H9 (cell line): ENCODE results near the gene ENOPH1. TPM values are rescaled to one million over a fixed set of nuclear protein-coding genes. Genes with fewer than 3 reads are reported as not detected.

Experiments used
- DNase-seq: peaks from one replicate; pipeline ENCODE4 v3.0.0-alpha.2; 2017
- H2AFZ ChIP-seq: one replicate; pipeline ENCODE4 v1.6.1; 2013; ENCODE audit warnings: mild to moderate bottlenecking, low read length, control low read depth, moderate library complexity
- H2AK5ac ChIP-seq: 2 replicates; pipeline ENCODE4 v1.6.1; 2013; ENCODE audit warnings: low read length, control low read depth, mixed read lengths; ENCODE audit not compliant: insufficient read length
- H2BK120ac ChIP-seq: one replicate; pipeline ENCODE4 v1.6.1; 2013; ENCODE audit warnings: low read depth, mild to moderate bottlenecking, low read length, control low read depth, inconsistent platforms; ENCODE audit not compliant: poor library complexity, severe bottlenecking
- H2BK12ac ChIP-seq: 2 replicates; pipeline ENCODE4 v1.6.1; 2013; ENCODE audit warnings: low read length, control low read depth, mixed read lengths, low read depth; ENCODE audit not compliant: insufficient read length
- H2BK15ac ChIP-seq: 2 replicates; pipeline ENCODE4 v1.6.1; 2013; ENCODE audit warnings: low read depth, low read length, control low read depth
- H2BK20ac ChIP-seq: one replicate; pipeline ENCODE4 v1.6.1; 2013; ENCODE audit warnings: low read depth, mild to moderate bottlenecking, low read length, control low read depth, inconsistent platforms; ENCODE audit not compliant: poor library complexity, severe bottlenecking
- H2BK5ac ChIP-seq: 2 replicates; pipeline ENCODE4 v1.6.1; 2013; ENCODE audit warnings: low read length, control low read depth, mixed read lengths; ENCODE audit not compliant: insufficient read length
- H3K14ac ChIP-seq: 2 replicates; pipeline ENCODE4 v1.6.1; 2013; ENCODE audit warnings: low read length, control low read depth; ENCODE audit not compliant: insufficient read depth
- H3K18ac ChIP-seq: 2 replicates; pipeline ENCODE4 v1.6.1; 2013; ENCODE audit warnings: low read depth, mild to moderate bottlenecking, mixed read lengths, low read length, control low read depth; ENCODE audit not compliant: insufficient read length
- H3K23ac ChIP-seq: 2 replicates; pipeline ENCODE4 v1.6.1; 2013; ENCODE audit warnings: low read length, control low read depth, mixed read lengths, low read depth; ENCODE audit not compliant: insufficient read length
- H3K23me2 ChIP-seq: 2 replicates; pipeline ENCODE4 v1.6.1; 2013; ENCODE audit warnings: low read depth, mild to moderate bottlenecking, mixed read lengths, low read length, control low read depth; ENCODE audit not compliant: insufficient read length, poor library complexity, severe bottlenecking
- H3K27ac ChIP-seq: 2 replicates; pipeline ENCODE4 v1.5.1; 2013; ENCODE audit warnings: low read length, control low read depth, mixed read lengths, low read depth; ENCODE audit not compliant: insufficient read length
- H3K27me3 ChIP-seq: 2 replicates; pipeline ENCODE4 v1.6.1; 2013; ENCODE audit warnings: low read length, control low read depth, inconsistent platforms; ENCODE audit not compliant: insufficient read depth
- H3K4ac ChIP-seq: 2 replicates; pipeline ENCODE4 v1.6.1; 2013; ENCODE audit warnings: low read depth, mild to moderate bottlenecking, control low read depth, inconsistent platforms, low read length, moderate library complexity
- H3K4me1 ChIP-seq: 2 replicates; pipeline ENCODE4 v1.6.1; 2013; ENCODE audit warnings: low read length, control low read depth, inconsistent platforms; ENCODE audit not compliant: insufficient read depth
- H3K4me2 ChIP-seq: 2 replicates; pipeline ENCODE4 v1.6.1; 2013; ENCODE audit warnings: low read length, control low read depth, mixed read lengths; ENCODE audit not compliant: insufficient read length, insufficient read depth
- H3K56ac ChIP-seq: 2 replicates; pipeline ENCODE4 v1.6.1; 2013; ENCODE audit warnings: low read depth, mild to moderate bottlenecking, mixed read lengths, low read length, control low read depth; ENCODE audit not compliant: insufficient read length
- H3K79me1 ChIP-seq: 2 replicates; pipeline ENCODE4 v1.6.1; 2013; ENCODE audit warnings: low read depth, mild to moderate bottlenecking, moderate library complexity, low read length, control low read depth, inconsistent platforms; ENCODE audit not compliant: insufficient read depth, poor library complexity, severe bottlenecking
- H3K79me2 ChIP-seq: 2 replicates; pipeline ENCODE4 v1.6.1; 2013; ENCODE audit warnings: low read length, control low read depth, inconsistent platforms; ENCODE audit not compliant: insufficient read depth
- H3K9ac ChIP-seq: 2 replicates; pipeline ENCODE4 v1.6.1; 2013; ENCODE audit warnings: low read length, control low read depth, mixed read lengths; ENCODE audit not compliant: insufficient read length; ENCODE audit errors: extremely low read depth
- H3K9me3 ChIP-seq: one replicate; pipeline ENCODE4 v1.6.1; 2013; ENCODE audit warnings: low read depth, low read length, inconsistent platforms; ENCODE audit not compliant: control insufficient read depth
- H3T11ph ChIP-seq: one replicate; pipeline ENCODE4 v1.6.1; 2013; ENCODE audit warnings: mild to moderate bottlenecking, low read length, control low read depth, inconsistent platforms
- H4K20me1 ChIP-seq: one replicate; pipeline ENCODE4 v1.6.1; 2013; ENCODE audit not compliant: control insufficient read depth, insufficient read length, insufficient read depth
- H4K5ac ChIP-seq: 2 replicates; pipeline ENCODE4 v1.6.1; 2013; ENCODE audit warnings: low read depth, mild to moderate bottlenecking, mixed read lengths, low read length, control low read depth; ENCODE audit not compliant: insufficient read length
- H4K8ac ChIP-seq: replicated peaks from 2 replicates; pipeline ENCODE4 v1.6.1; 2013; ENCODE audit warnings: low read length, control low read depth, mixed read lengths, low read depth; ENCODE audit not compliant: insufficient read length
- H4K91ac ChIP-seq: 2 replicates; pipeline ENCODE4 v1.6.1; 2013; ENCODE audit warnings: low read depth, mild to moderate bottlenecking, moderate library complexity, mixed read lengths, low read length, control low read depth; ENCODE audit not compliant: insufficient read length
- H3K27ac Mint-ChIP-seq, 3 experiments: 2 replicates in 2 of 3; 3 replicates in 1 of 3; pipeline ENCODE4 v1.8.0; 2020 to 2021; ENCODE audit warnings: mixed read lengths in 3 of 3, mild to moderate bottlenecking in 1 of 3, moderate library complexity in 1 of 3
- H3K27me3 Mint-ChIP-seq: 2 replicates; pipeline ENCODE4 v1.8.0; 2021; ENCODE audit warnings: low read depth, mild to moderate bottlenecking, moderate library complexity, mixed read lengths
- H3K36me3 Mint-ChIP-seq, 3 experiments: 2 replicates in 2 of 3; 3 replicates in 1 of 3; pipeline ENCODE4 v1.8.0; 2020 to 2021; ENCODE audit warnings: low read depth in 3 of 3, mixed read lengths in 3 of 3; ENCODE audit not compliant: insufficient read depth in 1 of 3
- H3K4me1 Mint-ChIP-seq, 2 experiments: 2 replicates each; pipeline ENCODE4 v1.8.0; 2020; ENCODE audit warnings: mixed read lengths in 2 of 2
- H3K4me3 Mint-ChIP-seq, 2 experiments: 2 replicates in 1 of 2; 3 replicates in 1 of 2; pipeline ENCODE4 v1.8.0; 2020 to 2021; ENCODE audit warnings: mild to moderate bottlenecking in 2 of 2, mixed read lengths in 2 of 2, moderate library complexity in 1 of 2
- H3K9me3 Mint-ChIP-seq, 2 experiments: 2 replicates in 1 of 2; 3 replicates in 1 of 2; pipeline ENCODE4 v1.8.0; 2020; ENCODE audit warnings: mild to moderate bottlenecking in 2 of 2, mixed read lengths in 2 of 2, moderate library complexity in 1 of 2
- WGBS: extraction: QIAGEN DNeasy Blood & Tissue Kit; methylation state at CpG from one replicate; pipeline ENCODE4 v1.1.7; 2013; ENCODE audit warnings: missing lambda C conversion rate, low lambda C conversion rate, mixed read lengths; ENCODE audit not compliant: insufficient read length; ENCODE audit errors: extremely low coverage; 5-methylcytosine and 5-hydroxymethylcytosine counted together
- total RNA-seq: library from RNA; stranded (reverse); gene quantifications from 2 replicates; pipeline ENCODE4 v1.2.1, GENCODE V29; 2021
- TF ChIP-seq, protein P1 (sequence below): fragments of 200-600 bp; sonication (generic); conservative IDR thresholded peaks from 3 replicates; pipeline ENCODE4 v1.8.0; 2021; ENCODE audit warnings: antibody characterized with exemption, mild to moderate bottlenecking

ENOPH1 gene
- total RNA-seq, 1 experiment from 2014 or later, result 62.4 TPM

DNA sequence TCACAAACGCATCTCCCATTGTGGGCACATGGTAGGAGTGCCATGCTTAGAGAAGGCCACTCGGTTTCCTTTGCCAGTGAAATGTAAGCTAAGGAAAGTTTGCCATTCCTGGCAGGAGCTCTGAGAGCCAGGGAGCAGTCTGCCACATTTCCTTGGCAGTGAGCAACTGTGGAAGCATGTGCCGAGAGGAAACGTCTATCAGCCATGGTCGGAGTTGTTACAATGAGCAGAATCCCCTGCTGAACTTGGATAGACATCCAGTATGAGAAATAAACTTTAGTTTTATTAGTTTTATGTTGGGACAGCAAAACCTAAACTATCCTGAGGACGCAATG lies 51.1 kb downstream of the ENOPH1 start:
- no peak overlapping the region for H2BK5ac ChIP-seq
- no peak overlapping the region for H2BK12ac ChIP-seq
- Mint-ChIP-seq H3K27me3 (no peaks in the 10 kb centered on the region), H3K4me3 (no peak overlapping the region), H3K4me1 (peaks cover 17 to 19% of the 10 kb centered on the region in 2 experiments), H3K36me3 (peaks cover 0 to 4% (median 0%) of the 10 kb centered on the region in 3 experiments; a peak in 1 of 7 replicates), H3K9me3 (peaks cover 0 to 2% of the 10 kb centered on the region in 2 experiments; a peak in 2 of 5 replicates), H3K27ac (peak overlapping the region in 1 of 3 experiments; percentile 7; a peak in 1 of 7 replicates)
- no peak overlapping the region for H3K23ac ChIP-seq
- no CpG with 5 or more reads among the region's 6 CpGs for WGBS
- H3T11ph ChIP-seq, result no peak overlapping the region
- no peak overlapping the region for H3K9ac ChIP-seq
- H3K79me1 ChIP-seq, result no peaks in the 10 kb centered on the region
- no peak overlapping the region for H2AK5ac ChIP-seq
- no peaks in the 10 kb centered on the region for H3K79me2 ChIP-seq
- H3K27ac ChIP-seq, result no peak overlapping the region
- H3K27me3 ChIP-seq, result no peaks in the 10 kb centered on the region
- no peak overlapping the region for H3K4ac ChIP-seq
- H3K9me3 ChIP-seq, result no peaks in the 10 kb centered on the region
- H2BK15ac ChIP-seq, result no peak overlapping the region
- H2BK120ac ChIP-seq, result no peak overlapping the region
- no peak overlapping the region for H2BK20ac ChIP-seq
- no peaks in the 10 kb centered on the region for H3K23me2 ChIP-seq
- TF ChIP-seq, protein P1, sequence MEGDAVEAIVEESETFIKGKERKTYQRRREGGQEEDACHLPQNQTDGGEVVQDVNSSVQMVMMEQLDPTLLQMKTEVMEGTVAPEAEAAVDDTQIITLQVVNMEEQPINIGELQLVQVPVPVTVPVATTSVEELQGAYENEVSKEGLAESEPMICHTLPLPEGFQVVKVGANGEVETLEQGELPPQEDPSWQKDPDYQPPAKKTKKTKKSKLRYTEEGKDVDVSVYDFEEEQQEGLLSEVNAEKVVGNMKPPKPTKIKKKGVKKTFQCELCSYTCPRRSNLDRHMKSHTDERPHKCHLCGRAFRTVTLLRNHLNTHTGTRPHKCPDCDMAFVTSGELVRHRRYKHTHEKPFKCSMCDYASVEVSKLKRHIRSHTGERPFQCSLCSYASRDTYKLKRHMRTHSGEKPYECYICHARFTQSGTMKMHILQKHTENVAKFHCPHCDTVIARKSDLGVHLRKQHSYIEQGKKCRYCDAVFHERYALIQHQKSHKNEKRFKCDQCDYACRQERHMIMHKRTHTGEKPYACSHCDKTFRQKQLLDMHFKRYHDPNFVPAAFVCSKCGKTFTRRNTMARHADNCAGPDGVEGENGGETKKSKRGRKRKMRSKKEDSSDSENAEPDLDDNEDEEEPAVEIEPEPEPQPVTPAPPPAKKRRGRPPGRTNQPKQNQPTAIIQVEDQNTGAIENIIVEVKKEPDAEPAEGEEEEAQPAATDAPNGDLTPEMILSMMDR, result no peak
- no peak overlapping the region for H3K56ac ChIP-seq
- H4K91ac ChIP-seq, result no peak overlapping the region
- H3K18ac ChIP-seq, result no peak overlapping the region
- H3K14ac ChIP-seq, result no peak overlapping the region
- no peaks in the 10 kb centered on the region for H3K4me1 ChIP-seq
- H2AFZ ChIP-seq, result no peak overlapping the region
- no peak overlapping the region for H4K5ac ChIP-seq
- H4K20me1 ChIP-seq, result no peaks in the 10 kb centered on the region
- DNase-seq, result no peak
- H4K8ac ChIP-seq, result no peak overlapping the region
- H3K4me2 ChIP-seq, result no peak overlapping the region
